GM04503 (cell line): ENCODE results near the gene IRAK2.

Source experiments
- DNase-seq: peaks from one replicate; pipeline ENCODE4 v3.0.0-alpha.2; 2012; ENCODE audit warnings: low read depth

Gene IRAK2

DNA sequence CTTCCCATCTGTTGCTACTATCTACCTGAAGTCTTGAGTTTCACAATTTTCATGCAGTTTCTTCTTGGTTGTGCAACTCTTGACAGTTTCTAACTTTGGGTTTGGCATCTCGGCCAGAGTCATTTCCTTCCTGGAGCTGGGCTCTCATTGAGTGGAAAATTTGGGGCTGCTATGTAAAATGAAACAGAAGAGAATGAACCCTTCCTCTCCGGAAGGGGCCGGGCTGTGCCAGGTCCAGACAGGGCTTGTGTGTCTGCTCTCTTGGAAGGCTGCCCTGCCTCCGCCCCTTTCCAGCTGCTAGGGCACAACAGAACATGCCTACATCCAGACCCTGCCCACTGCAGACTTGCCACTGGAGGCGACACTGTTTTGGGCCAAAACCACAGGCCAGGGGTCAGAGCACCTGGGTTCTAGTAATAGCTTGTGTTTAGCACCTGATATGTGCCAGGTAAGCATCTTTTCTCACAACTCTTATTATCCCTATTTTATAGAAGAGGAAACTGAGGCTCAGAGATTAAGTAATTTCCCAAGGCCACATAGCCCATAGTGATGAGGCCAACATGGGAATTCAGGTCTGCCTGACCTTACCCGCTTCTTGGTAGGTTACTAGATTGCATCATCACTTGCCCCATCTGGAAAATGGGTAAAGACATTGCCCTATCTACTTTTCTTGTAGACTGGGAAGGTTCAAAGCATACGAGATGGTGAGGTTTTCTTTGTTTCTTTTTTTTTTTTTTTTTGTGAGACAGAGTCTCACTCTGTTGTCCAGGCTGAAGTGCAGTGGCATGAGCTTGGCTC lies 25.0 kb downstream of the IRAK2 start:
- no peak for DNase-seq

DNA sequence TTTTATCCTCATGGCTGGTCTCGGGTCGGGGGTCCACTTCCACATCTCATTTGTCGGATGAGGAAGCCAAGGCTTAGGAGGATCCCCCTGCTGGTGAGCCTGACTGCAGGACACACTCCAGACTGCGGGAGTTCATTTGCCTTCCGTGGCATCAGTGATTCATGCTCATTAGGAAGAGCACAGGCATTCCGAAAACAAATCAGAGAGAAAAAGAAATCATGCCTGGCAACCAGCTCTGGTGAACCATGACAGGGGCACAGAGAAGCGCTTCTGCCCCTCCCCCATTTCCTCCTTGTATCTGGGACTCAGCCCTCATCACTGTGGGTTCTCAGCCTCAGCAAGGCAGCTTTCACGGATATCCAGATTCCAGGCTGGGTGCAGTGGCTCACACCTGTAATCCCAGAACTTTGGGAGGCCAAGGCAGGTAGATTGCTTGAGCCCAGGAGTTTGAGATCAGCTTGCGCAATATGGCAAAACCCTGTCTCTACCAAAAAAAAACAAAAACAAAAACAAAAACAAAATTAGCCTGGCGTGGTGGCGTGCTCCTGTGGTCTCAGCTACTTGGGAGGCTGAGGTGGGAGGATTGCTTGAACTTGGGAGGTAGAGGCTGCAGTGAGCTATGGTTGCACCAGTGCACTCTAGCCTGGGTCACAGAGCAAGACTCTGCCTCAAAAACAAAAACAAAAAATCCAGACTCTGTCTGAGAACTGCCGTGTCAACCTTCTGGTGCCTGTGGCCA lies 28.4 kb downstream of the IRAK2 start:
- peak; percentile 92 for DNase-seq

DNA sequence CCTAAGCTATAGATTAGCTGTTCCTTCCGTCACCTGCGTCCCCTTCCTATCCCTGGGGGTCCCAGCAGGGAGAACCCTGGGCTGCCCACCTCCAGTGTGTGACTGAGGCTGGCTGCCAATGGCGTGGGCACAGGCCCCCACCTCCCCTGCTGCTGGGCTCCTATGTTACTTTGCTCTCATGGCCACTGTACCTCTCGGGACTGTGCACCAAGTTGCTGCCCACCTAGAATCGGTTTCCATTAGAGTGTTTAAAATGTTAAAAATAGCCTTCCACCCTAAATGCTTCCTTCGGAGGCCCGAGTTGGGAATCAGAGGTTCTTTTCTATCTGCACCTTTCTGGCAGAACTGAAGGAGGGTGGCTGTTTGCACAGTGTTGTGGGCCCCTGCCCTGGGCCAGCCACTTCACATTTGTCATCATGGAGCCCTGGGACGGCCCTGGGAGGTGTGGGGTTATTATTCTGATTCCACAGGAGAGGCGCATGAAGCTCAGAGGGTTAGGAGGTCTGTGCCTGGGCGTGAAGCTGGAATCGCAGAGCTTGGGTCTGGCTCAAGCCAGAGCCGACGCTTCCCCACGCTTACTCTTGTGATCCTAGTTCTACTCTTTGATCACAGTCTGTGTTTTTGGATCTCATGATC lies 29.1 kb downstream of the IRAK2 start:
- no peak for DNase-seq

DNA sequence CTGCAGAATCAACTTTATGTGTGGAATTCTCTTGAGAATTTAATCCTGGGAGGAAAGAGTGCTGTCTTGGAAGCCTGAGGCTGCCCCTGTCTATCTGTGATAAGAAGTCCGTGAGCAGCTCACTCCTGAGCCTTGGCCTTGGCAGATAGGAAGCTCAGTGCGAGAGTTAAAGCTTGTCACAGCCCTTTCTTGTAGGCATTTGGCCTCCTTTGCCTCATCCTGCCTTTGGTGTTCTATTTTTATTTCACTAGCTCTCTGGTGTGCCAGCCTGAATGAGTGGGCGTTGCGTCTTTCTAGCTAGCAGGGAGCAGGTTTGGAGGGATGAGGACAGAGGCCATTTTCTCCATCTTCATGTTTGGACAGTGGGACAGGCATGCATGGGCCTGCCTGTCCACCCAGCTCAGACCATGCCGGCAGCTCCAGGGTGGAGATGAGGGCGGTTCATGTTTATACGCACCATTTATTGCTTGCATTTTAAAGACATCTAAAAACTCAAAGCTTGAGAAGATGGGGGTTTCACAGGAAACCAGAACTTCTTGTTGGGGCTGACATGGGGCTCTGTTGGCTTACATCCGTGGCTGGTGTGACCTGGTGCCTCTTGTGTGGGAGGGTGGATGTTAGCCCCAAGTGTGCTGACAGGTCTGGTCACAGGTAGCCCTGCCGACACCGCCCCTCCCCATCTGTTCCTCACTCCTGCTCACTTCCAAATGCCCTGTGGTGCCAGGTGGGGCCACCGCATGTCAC lies 29.8 kb downstream of the IRAK2 start:
- no peak for DNase-seq

DNA sequence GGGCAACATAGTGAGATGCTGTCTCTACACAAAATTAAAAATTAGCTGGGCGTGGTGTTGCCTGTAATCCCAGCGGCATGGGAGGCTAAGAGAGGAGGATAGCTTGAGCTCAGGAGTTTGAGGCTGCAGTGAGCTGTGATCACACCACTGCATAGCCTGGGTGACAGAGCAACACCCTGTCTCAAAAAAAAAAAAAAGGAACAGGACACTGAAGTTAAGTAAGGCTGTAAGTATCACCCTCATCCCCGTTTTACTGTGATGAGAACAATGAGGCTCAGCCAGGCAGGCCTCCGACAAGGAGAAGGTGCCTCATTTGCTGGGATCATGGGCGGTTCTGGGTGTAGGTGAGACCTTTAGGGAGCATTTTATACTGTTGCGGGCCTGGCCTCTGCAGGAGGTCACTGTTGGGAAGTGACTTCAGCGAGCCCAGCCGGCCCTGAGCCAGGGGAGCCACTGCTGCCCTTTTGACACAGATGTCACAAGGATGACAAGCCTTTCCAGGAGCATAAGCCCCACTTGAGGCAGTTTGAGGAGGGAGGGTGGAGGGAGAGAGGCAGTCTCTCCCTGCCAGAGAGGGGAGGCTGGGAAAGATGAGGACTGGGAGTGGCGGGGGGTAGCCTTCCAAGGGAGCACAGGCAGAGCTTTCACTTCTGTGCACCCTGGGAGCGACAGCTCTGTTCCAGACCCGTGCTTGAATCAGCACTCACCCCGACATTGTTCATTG lies 30.8 kb downstream of the IRAK2 start:
- DNase-seq = no peak

DNA sequence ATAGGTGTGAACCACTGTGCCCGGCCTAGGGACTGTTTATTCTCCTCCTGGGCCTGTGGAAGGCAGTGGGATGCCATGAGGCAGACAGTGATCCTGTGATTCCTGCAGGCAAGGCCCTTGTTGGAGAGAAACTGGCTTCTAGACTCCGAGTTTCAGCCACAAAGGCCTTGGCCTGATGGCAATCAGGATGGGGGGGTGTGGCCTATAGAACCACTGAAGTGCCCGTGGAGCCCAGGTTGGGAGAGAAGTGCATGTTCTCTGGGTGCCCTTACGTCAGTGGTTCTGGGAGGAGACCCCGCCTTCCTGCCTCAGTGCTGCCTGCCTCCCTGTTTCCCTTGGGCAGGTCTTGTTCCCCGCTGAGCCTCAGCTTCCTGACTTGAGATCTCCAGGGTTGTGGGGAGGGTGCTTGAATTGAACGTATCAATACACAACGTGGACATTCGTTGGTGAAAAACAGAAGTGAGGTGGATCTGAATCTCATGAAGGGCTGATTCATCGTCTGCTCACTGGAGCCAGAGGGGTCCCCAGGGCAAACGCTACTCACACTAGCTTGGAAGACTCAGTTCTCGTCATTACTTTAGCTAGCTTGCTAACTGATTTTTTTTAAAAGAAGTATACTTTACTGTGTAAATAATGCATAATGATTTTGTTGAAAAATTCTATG lies 31.8 kb downstream of the IRAK2 start:
- no peak for DNase-seq

DNA sequence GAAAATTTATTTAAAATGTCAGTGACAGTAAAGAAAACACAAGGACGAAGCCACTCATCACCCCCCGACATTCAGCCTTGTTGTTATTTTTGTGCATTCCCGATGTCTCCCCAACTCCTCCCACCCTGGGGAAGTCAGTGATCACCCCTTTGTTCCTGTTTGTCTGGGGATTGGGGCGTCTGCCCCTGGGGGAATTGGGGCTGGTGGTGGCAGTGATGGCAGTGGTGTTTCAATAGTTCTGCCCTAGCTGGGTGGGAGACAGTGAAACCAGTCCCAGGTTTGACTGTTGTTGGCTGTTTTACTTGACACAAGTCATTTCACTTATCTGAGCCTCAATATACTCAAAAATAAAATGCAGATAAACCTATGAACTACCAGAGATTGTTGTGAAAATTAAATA lies 33.5 kb downstream of the IRAK2 start:
- DNase-seq = no peak

DNA sequence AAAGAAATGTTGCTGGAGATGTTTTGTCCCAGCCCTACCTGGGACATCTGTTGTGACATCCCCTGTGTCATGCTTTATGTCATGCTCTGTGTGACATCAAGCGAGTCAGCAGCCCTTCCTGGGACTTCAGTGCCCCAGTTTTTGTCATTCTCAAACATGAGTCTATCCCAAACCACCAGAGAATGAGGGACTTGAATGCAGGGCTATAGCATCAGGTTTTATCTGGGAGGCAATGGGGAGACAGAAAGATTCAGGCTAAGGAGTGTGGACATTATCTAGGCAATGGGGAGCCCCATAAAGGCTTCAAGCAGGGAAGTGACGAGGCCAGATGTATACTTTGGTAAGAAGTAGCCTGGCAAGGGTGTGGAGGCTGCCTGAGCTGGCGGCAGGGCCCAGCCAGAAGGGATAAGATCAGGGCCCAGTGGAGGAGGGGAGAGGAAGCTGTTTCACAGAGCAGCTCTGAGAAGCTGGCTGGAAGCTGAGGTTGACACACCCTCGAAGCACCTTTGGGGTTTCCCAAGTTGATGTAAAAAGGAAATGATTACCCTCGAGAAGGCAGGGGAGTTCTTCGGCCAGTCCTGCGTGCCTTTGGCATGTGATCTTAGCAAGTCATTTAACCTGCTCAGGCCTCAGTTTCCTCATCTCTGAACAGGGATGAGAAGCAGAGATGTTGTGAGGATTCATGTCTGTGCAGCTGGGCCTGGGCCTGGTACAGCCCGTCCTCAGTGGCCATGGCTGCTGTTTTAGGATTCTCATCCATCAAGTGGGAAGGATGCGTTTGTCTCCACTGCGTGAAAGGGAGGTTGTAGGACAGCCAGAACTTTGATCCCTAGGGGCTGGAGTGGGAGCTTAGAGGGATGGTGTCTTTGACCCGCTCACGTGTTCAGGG lies 34.3 kb downstream of the IRAK2 start:
- DNase-seq = no peak

DNA sequence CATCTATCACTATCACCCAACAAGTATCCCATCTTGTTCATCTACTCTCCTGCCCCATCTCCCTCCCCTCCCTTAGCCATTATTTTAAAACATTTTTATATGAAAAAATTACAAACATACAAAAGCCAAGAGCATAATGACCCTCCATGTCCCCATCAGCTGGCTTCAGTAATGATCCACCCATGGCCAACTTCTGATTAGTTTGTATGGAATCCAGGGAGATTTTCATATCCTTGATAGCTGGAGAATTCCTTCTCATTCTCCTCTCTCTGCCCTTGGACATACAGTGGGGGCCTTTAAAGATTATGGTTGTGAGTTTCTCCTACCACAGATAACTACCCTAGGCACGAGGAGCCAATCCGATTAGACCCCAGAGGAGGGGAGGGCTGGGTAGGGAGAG lies 40.2 kb downstream of the IRAK2 start:
- DNase-seq = no peak

DNA sequence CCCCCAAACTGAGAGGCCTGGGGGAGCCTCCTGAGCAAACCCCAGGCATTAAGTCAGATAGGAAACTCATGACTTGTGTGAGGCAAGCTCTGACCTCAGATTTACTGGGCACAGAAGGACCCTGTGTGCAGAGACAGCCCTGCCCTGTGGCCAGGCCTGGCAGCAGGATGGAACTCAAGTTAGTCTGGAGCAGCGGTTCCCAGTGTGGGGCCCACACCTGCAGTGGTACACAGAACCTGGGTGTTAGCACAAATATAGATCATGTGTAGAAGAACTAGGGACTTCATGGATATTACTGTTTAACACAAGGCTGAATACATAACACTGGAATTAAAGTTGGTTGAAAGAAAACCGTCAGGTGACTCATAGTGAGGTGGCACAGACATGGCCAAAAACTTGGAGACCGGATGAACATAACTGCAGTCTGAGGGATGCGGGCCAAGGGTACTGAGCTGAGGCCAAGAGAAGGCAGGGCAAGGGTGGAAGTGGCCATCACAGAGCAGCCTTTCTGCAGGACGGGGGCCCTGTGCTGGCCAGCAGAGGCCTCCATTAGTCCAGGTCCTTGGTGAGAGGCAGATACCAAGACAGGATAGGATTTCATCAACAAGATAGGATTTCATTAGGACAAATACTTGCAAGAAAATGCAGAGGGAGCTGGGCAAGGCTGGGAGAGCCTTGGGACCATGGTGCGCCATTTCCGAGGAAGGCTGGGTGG lies 40.9 kb downstream of the IRAK2 start:
- peak; percentile 87 for DNase-seq

DNA sequence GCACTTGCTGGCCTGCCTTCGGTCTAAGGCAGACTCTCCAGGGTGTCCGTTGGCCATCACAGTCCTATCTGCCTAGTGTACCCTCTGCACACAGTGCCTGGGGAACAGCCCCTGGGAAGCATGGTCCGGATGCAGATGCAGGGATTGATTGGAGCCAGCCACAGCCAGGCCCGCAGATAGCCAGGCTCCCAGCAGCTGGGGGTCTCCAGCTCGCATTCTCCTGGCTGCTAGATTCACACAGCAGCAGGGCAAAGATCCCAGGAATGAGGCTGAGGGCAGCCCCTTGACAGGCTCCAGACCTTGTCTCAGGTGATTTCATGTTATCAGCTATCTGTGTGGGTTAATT lies 41.4 kb downstream of the IRAK2 start:
- no peak for DNase-seq

DNA sequence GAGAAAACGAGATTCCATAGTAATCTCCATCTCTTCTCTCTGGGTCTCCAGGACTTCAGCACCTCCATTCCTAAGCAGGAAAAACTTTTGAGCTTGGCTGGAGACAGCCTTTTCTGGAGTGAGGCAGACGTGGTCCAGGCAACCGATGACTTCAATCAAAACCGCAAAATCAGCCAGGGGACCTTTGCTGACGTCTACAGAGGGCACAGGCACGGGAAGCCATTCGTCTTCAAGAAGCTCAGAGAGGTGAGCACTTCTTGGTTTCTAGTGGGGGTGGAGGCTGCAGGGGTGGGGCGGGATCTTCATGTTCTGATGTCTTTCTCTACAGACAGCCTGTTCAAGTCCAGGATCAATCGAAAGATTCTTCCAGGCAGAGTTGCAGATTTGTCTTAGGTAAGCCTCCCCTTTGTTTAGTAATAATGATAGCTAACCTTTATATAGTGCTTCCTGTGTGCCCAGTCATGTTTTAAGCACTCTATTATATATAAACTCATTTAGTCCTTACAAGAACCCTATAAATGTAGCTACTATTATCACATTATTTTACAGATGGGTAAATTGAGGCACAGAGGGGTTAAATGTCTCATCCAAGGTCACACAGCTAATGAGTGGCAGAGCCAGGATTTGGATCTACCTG lies 48.6 kb downstream of the IRAK2 start:
- DNase-seq = no peak

DNA sequence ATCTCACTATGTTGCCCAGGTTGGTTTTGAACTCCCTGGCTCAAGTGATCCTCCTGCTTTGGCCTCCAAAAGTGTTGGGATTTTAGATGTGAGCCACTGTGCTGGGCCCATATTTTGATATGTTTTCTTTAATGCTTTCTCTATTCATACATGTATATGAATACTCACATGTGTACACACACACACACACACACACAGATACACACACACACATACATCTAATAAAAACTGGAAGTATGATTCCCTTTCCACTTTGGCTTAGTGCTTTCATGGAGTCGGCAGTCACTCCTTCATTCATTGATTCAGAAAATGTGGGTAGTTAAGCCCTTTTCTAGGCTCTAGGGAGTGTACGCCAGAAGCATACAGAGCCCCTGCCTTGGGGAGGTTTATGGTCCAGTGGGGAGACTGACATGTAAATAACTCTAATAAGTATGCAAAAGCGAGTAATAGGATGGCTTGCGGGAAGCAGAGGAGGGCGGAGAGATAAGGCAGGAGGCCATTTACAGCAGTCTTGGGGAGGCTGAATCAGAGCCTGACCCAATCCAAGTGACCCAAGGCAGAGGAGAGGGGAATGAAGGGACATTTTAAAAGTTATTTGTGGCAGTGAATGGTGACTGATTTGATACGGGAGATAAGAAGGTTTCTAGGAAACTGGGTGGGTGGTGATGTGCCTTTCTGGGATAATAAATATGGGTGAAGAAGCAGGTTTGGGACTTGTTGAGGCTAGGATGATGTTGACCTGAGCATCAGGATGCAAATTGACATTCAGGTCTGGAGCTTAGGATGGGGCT lies 51.1 kb downstream of the IRAK2 start:
- DNase-seq = no peak

DNA sequence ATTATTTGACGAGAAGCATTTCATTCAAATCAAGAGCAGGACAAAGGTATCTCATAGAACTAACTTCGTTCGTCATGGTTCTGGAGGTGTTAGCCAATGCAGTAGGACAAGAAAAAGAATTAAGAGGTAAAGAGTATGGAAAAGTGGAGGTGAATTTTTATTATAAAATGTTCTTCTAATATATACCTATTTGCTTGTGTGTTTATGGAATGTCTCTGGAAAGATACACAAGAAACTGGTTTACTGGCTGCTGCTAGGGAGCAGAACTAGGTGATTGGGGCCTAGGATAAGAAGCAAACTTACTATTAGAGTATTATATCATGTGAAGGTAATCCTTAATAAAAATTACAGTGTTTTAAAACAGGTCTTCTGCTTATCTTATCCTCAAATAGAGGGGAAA lies 52.6 kb downstream of the IRAK2 start:
- DNase-seq = no peak

DNA sequence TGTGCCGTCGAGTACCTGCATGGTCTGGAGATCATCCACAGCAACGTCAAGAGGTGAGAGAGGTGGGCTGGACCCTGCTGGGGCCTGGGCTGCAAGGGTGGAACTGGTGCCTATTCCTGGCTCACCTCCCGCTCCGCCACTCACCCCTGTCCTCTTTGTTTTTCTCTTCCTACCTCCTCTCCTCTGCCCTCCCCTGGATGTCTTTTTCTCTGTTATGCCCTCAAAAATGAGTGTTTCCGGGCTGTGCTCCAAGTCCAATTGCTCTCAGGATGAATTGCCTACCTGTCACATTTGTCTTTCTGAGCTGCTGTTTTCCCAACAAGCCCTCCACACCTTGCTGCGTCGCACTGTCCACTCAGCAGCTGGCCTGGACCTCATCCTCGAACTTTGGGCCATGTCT lies 55.0 kb downstream of the IRAK2 start:
- no peak for DNase-seq

DNA sequence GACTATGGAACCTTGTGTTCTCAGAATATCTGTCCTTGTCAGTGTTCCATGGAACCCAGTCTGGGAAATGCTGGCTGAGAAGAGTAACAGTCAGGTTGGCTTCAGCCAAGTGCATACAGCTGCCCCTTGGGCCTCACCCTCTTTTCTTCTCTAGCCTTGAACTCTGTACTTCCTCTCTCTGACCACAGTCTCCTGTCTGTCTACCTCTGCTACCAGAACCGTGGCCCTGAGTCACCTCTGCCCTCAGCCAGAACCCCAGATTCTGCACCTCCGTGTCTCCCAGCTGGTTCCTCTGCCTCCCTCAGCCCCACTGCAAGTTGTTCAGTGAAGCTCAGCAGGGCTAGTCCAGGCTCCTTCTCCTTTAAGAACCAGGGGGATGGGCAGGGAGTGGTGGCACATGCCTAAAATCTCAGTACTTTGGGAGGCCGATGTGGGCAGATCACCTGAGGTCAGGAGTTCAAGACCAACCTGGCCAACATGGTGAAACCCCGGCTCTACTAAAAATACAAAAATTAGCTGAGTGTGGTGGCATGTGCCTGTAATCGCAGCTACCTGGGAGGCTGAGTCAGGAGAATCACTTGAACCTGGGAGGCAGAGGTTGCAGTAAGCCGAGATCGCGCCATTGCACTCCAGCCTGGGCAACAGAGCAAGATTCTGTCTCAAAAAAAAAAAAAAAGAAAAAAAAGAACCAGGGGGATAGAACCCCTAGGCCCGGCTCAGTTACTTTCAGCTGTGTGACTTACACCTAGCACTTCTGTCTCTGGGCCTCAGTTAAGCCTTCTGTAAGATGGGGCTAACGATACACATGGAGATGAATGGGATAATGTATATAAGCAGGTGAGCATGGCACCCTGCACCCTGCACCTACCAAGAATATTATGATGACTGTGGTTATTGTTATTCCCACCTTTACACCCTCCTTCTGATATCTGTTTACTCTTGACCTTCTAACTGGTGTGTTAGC lies 59.2 kb downstream of the IRAK2 start:
- DNase-seq = no peak
